Neural progenitor cell (in vitro differentiated cells): ENCODE results near the gene DIRAS2.

ENCODE experiments used
- CTCF ChIP-seq: fragments of 200-600 bp; sonication (generic); IDR thresholded peaks from 2 replicates; pipeline ENCODE4 v1.5.1; 2017; ENCODE audit warnings: antibody characterized with exemption, mild to moderate bottlenecking
- EZH2 ChIP-seq: fragments of 200-600 bp; sonication (generic); IDR thresholded peaks from 2 replicates; pipeline ENCODE4 v1.6.1; 2017; ENCODE audit warnings: antibody characterized with exemption, mild to moderate bottlenecking, moderate library complexity
- EZH2phosphoT487 ChIP-seq: fragments of 200-600 bp; sonication (generic); IDR thresholded peaks from 2 replicates; pipeline ENCODE4 v1.6.1; 2017; ENCODE audit warnings: antibody characterized with exemption

DNA sequence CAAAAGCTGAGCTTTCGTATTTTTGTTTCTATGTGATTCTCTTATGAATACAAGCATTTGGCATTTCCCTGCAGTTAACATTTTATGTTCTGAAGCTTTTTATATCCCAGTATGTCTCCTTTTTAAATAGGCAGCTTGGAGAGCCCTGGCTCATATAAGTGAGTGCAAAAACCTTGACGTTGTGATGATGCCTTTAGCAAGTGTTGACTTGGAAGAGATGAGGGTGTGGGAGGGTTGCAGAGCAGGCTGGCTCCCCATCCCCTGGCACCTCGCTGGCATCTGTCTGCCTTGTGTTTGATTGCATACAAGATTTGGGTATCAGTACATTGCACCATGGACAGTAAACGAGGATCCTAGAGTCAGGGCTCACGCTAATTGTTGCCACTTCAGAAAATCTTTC lies 42.1 kb upstream of the DIRAS2 start:
- TF ChIP-seq CTCF (no peak), EZH2 (no peak), EZH2phosphoT487 (no peak)
